HepG2 (cell line): Measurements from ENCODE around the gene SLC35A1. TPM values are rescaled to one million over a fixed set of nuclear protein-coding genes. Genes with fewer than 3 reads are reported as not detected.

Experiments used
- ATAC-seq: fragments of 200-7000 bp; cut with Tn5 transposase; 3 replicates; pipeline ENCODE4 v1.9.1; 2020; ENCODE audit warnings: mild to moderate bottlenecking, moderate library complexity
- BruUV-seq: library from RNA; stranded (reverse); fragments of 400-500 nt; replicated peaks from 2 replicates; lab custom pipeline; 2021; lab: Mats Ljungman, UMichigan
- CTCF ChIA-PET: fragments of 300-600 bp; formaldehyde crosslinking; extraction: SDS; loops from one replicate; lab custom pipeline; 2021; ENCODE audit warnings: low total read pairs, inconsistent platforms, low intra/inter-chr PET ratio; lab: Yijun Ruan, JAX
- POLR2A ChIA-PET: fragments of 350-600 bp; sonication (Branson Sonifier 250); formaldehyde crosslinking; loops from one replicate; lab custom pipeline; 2020; ENCODE audit warnings: antibody characterized with exemption, inconsistent platforms; lab: Yijun Ruan, JAX
- DNase-seq: peaks from one replicate; pipeline ENCODE4 v3.0.0-alpha.2; 2015; ENCODE audit warnings: low spot score
- FAIRE-seq: peaks from 3 replicates; lab custom pipeline; 2011; peaks lifted over from hg19 to GRCh38; lab: Jason Lieb, UNC
- H2AFZ ChIP-seq: one replicate; pipeline ENCODE4 v1.6.1; 2011; ENCODE audit warnings: low read length, inconsistent platforms
- H3K27ac ChIP-seq: fragments of 300-600 bp; 3 replicates; pipeline ENCODE4 v1.8.0; 2011; ENCODE audit warnings: mixed run types, mild to moderate bottlenecking, mixed read lengths, low read length, inconsistent platforms; ENCODE audit not compliant: insufficient read depth; ENCODE audit errors: extremely low read length
- H3K27me3 ChIP-seq, 2 experiments: fragments of 200-600 bp in 1 of 2; 2 replicates in 1 of 2; 3 replicates in 1 of 2; pipeline versions ENCODE4 v1.6.0 to v1.8.0; 2011; ENCODE audit warnings: low read length in 2 of 2, mild to moderate bottlenecking in 2 of 2, moderate library complexity in 2 of 2, inconsistent platforms in 1 of 2; ENCODE audit not compliant: insufficient read depth in 2 of 2, control insufficient read depth in 1 of 2
- H3K36me3 ChIP-seq, 2 experiments: fragments of 200-600 bp in 1 of 2; replicated peaks in 1 of 2; 2 replicates in 1 of 2; 3 replicates in 1 of 2; pipeline versions ENCODE4 v1.5.1 to v1.8.0; 2011; ENCODE audit warnings: low read length in 2 of 2, inconsistent platforms in 1 of 2; ENCODE audit not compliant: insufficient read depth in 2 of 2, control insufficient read depth in 1 of 2
- H3K4me1 ChIP-seq: 2 replicates; pipeline ENCODE4 v1.5.1; 2012; ENCODE audit warnings: low read length, inconsistent platforms; ENCODE audit not compliant: insufficient read depth
- H3K4me2 ChIP-seq: 2 replicates; pipeline ENCODE4 v1.6.0; 2011; ENCODE audit warnings: low read depth, low read length, inconsistent platforms
- H3K4me3 ChIP-seq, 3 experiments: fragments of 200-600 bp in 1 of 3; sonication (generic), shearing (Covaris generic) in 1 of 3; replicated peaks in 1 of 3; 2 replicates each; pipeline ENCODE4 v1.5.1; 2011 to 2016; ENCODE audit warnings: low read length in 3 of 3, inconsistent platforms in 2 of 3, low read depth in 2 of 3, mild to moderate bottlenecking in 2 of 3, control low read depth in 1 of 3, mixed read lengths in 1 of 3; ENCODE audit not compliant: insufficient read depth in 1 of 3
- H3K79me2 ChIP-seq: one replicate; pipeline ENCODE4 v1.6.1; 2011; ENCODE audit warnings: low read length, inconsistent platforms; ENCODE audit not compliant: insufficient read depth
- H3K9ac ChIP-seq: 2 replicates; pipeline ENCODE4 v1.6.0; 2011; ENCODE audit warnings: mild to moderate bottlenecking, low read depth, low read length, inconsistent platforms; ENCODE audit not compliant: insufficient read depth
- H3K9me3 ChIP-seq: 2 replicates; pipeline ENCODE4 v1.5.1; 2012; ENCODE audit warnings: mild to moderate bottlenecking, low read length
- H4K20me1 ChIP-seq: 2 replicates; pipeline ENCODE4 v1.6.0; 2011; ENCODE audit warnings: inconsistent platforms, mild to moderate bottlenecking, low read length, moderate library complexity; ENCODE audit not compliant: insufficient read depth
- HINFP ChIP-seq: sonication (generic); formaldehyde crosslinking; IDR thresholded peaks from 2 replicates; pipeline ENCODE4 v1.4.0; 2020; ENCODE audit warnings: low read depth, mild to moderate bottlenecking, missing genetic modification reagents
- IRF2 ChIP-seq: IDR thresholded peaks from 2 replicates; pipeline ENCODE4 v1.6.1; 2018; ENCODE audit warnings: missing genetic modification reagents, missing compliant biosample characterization
- LCORL ChIP-seq, 2 experiments: fragments of 450-650 bp in 1 of 2; sonication (generic) in 1 of 2; formaldehyde crosslinking in 1 of 2; IDR thresholded peaks; 2 replicates each; pipeline versions ENCODE4 v1.5.0 to v1.6.1; 2017 to 2020; ENCODE audit warnings: antibody characterized with exemption in 1 of 2, missing genetic modification reagents in 1 of 2
- MIXL1 ChIP-seq: IDR thresholded peaks from 2 replicates; pipeline ENCODE4 v1.6.1; 2016
- MTA3 ChIP-seq: sonication (generic); formaldehyde crosslinking; IDR thresholded peaks from 2 replicates; pipeline ENCODE4 v1.4.0; 2020; ENCODE audit warnings: missing genetic modification reagents
- PHF20 ChIP-seq: sonication (generic); formaldehyde crosslinking; IDR thresholded peaks from 2 replicates; pipeline ENCODE4 v1.5.0; 2020; ENCODE audit warnings: mild to moderate bottlenecking, missing genetic modification reagents
- PPARG ChIP-seq: conservative IDR thresholded peaks from 2 replicates; pipeline ENCODE4 v1.6.1; 2016; ENCODE audit warnings: missing biosample characterization, missing genetic modification reagents
- SMAD1 ChIP-seq: sonication (generic); formaldehyde crosslinking; IDR thresholded peaks from 2 replicates; pipeline ENCODE4 v1.4.0; 2020; ENCODE audit warnings: missing genetic modification reagents, low read depth, mild to moderate bottlenecking, borderline replicate concordance
- SMC3 ChIP-seq: IDR thresholded peaks from 2 replicates; pipeline ENCODE4 v1.6.1; 2011; ENCODE audit warnings: low read length, improper control_type of control experiment
- SP4 ChIP-seq: sonication (generic); formaldehyde crosslinking; IDR thresholded peaks from 2 replicates; pipeline ENCODE4 v1.8.1; 2023; ENCODE audit warnings: mild to moderate bottlenecking, missing genetic modification reagents
- TGIF2 ChIP-seq: IDR thresholded peaks from 2 replicates; pipeline ENCODE4 v1.6.1; 2016; ENCODE audit warnings: control low read depth, missing compliant biosample characterization
- ZNF180 ChIP-seq: sonication (generic); formaldehyde crosslinking; IDR thresholded peaks from 2 replicates; pipeline ENCODE4 v1.4.0; 2020; ENCODE audit warnings: low read depth, missing genetic modification reagents, borderline replicate concordance
- ZNF547 ChIP-seq: sonication (generic); formaldehyde crosslinking; IDR thresholded peaks from 2 replicates; pipeline ENCODE4 v1.5.1; 2020; ENCODE audit warnings: mild to moderate bottlenecking, missing genetic modification reagents
- ZNF550 ChIP-seq: sonication (generic); formaldehyde crosslinking; IDR thresholded peaks from 2 replicates; pipeline ENCODE4 v1.4.0; 2020; ENCODE audit warnings: mild to moderate bottlenecking, missing genetic modification reagents, borderline replicate concordance
- ZNF615 ChIP-seq: sonication (generic); formaldehyde crosslinking; IDR thresholded peaks from 2 replicates; pipeline ENCODE4 v1.5.0; 2020; ENCODE audit warnings: mild to moderate bottlenecking, missing genetic modification reagents, borderline replicate concordance
- WGBS: methylation state at CpG from one replicate; pipeline ENCODE4 v1.1.6; 2017; ENCODE audit warnings: low lambda C conversion rate; 5-methylcytosine and 5-hydroxymethylcytosine counted together
- in situ Hi-C: cut with HindIII; loops from 2 replicates; pipeline ENCODE4 v1.10.0; 2017; ENCODE audit warnings: low pct_unique_long_range_greater_than_20kb; ENCODE audit not compliant: extremely low pct_ligation_motif_present
- intact Hi-C: fragments of 100-400 bp; cut with micrococcal nuclease; formaldehyde crosslinking; loops from one replicate; pipeline ENCODE4 v1.10.0; 2022; ENCODE audit not compliant: unreplicated experiment
- polyA plus RNA-seq, 8 experiments: library from polyadenylated mRNA; depleted of rRNA in 3 of 8; stranded (reverse) in 7 of 8; unstranded in 1 of 8; fragments of >200 nt; fragmentation: Illumina TruSeq in 4 of 8; extraction: Trizol in 4 of 8; gene quantifications; 2 replicates each; pipeline versions ENCODE4 v1.2.1 to v1.2.3, GENCODE V29; 2011 to 2016; ENCODE audit warnings: low read depth in 4 of 8, missing spikeins in 1 of 8, mixed read lengths in 1 of 8; ENCODE audit not compliant: insufficient read depth in 1 of 8
- total RNA-seq, 5 experiments: library from RNA; depleted of rRNA; stranded (reverse); fragments of >200 nt; fragmentation: Illumina TruSeq; extraction: Trizol; gene quantifications; 2 replicates each; pipeline ENCODE4 v1.2.3, GENCODE V29; 2016; ENCODE audit warnings: low read depth in 1 of 5
- TF ChIP-seq, protein P1 (sequence below), 2 experiments: sonication (generic) in 1 of 2; formaldehyde crosslinking in 1 of 2; IDR thresholded peaks; 2 replicates each; pipeline versions ENCODE4 v1.4.0 to v1.6.1; 2016 to 2020; ENCODE audit warnings: borderline replicate concordance in 1 of 2, low read depth in 1 of 2, mild to moderate bottlenecking in 1 of 2, missing genetic modification reagents in 1 of 2
- TF ChIP-seq, protein P2 (sequence below): sonication (generic); formaldehyde crosslinking; conservative IDR thresholded peaks from 2 replicates; pipeline ENCODE4 v1.8.0; 2022; ENCODE audit warnings: mild to moderate bottlenecking, moderate library complexity, missing genetic modification reagents

Gene SLC35A1
- total and polyA plus RNA-seq, 2 of the 13 experiments (the other 11 are each of a cell fraction or from before 2014, with no cell fraction given) = 24.8 to 25.1 TPM

- TF ChIP-seq, protein P1, sequence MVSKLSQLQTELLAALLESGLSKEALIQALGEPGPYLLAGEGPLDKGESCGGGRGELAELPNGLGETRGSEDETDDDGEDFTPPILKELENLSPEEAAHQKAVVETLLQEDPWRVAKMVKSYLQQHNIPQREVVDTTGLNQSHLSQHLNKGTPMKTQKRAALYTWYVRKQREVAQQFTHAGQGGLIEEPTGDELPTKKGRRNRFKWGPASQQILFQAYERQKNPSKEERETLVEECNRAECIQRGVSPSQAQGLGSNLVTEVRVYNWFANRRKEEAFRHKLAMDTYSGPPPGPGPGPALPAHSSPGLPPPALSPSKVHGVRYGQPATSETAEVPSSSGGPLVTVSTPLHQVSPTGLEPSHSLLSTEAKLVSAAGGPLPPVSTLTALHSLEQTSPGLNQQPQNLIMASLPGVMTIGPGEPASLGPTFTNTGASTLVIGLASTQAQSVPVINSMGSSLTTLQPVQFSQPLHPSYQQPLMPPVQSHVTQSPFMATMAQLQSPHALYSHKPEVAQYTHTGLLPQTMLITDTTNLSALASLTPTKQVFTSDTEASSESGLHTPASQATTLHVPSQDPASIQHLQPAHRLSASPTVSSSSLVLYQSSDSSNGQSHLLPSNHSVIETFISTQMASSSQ (IDR thresholded peaks at IDR 0.05; ENCODE audit: low read depth) = no peak
- TF ChIP-seq, protein P1 (CRISPR knock-in tag; IDR thresholded peaks at IDR 0.05; ENCODE audit: borderline replicate concordance) = no peak
- no peak for TF ChIP-seq ZNF615 (CRISPR knock-in tag)
These were observed 49.9 kb downstream of the SLC35A1 start (continued) for GRCh38 chr6:87522686-87523085.

DNA sequence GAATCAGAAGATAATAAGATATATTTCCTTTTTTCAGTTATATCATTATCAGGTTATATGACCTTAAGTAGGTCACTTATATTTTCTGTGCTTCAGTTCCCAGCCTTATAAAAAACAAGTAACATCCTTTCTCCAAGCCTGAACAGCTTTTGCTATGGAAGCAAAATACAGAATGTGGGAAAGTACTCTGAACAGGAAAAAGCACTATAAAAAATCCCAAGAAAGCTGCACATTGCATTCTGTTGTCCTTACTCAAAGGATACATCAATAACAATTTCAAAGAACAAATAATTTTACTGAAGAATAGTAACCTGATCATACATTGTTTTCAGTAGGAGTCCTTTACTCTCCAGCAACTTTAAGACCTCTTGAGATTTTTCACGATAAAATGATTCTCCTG, 56.4 kb downstream of the SLC35A1 start:
- no peak for FAIRE-seq
- 98% methylated on average over 1 of the region's 1 CpG for WGBS
- in situ Hi-C loops (no loop called here), intact Hi-C loops (no loop called here)
- ChIA-PET POLR2A (no interaction called here), CTCF (no interaction called here)
- no peak for DNase-seq
- Histone ChIP-seq H3K79me2 (no peaks in the 10 kb centered on the region), H2AFZ (no peak overlapping the region), H3K9me3 (no peaks in the 10 kb centered on the region), H3K9ac (no peak overlapping the region), H3K4me2 (no peak overlapping the region), H3K27me3 (no peaks in the 10 kb centered on the region), H3K27ac (no peak overlapping the region), H3K36me3 (peaks cover 10 to 52% of the 10 kb centered on the region in 2 experiments), H4K20me1 (no peaks in the 10 kb centered on the region), H3K4me3 (no peak overlapping the region), H3K4me1 (peaks cover 19% of the 10 kb centered on the region)
- ATAC-seq = no peak
- no TSS peak for BruUV-seq
- TF ChIP-seq ZNF547 (CRISPR knock-in tag) (no peak), HINFP (CRISPR knock-in tag) (no peak), MIXL1 (CRISPR knock-in tag) (no peak), PHF20 (CRISPR knock-in tag) (no peak), IRF2 (CRISPR knock-in tag) (no peak), PPARG (CRISPR knock-in tag) (no peak), LCORL (IDR thresholded peaks at IDR 0.05) (no peak), LCORL (CRISPR knock-in tag; IDR thresholded peaks at IDR 0.05) (no peak), ZNF550 (CRISPR knock-in tag) (no peak), SMAD1 (CRISPR knock-in tag) (no peak), SP4 (CRISPR knock-in tag) (no peak), TGIF2 (CRISPR knock-in tag) (no peak), ZNF180 (CRISPR knock-in tag) (no peak), SMC3 (no peak), MTA3 (no peak)
- TF ChIP-seq, protein P2, sequence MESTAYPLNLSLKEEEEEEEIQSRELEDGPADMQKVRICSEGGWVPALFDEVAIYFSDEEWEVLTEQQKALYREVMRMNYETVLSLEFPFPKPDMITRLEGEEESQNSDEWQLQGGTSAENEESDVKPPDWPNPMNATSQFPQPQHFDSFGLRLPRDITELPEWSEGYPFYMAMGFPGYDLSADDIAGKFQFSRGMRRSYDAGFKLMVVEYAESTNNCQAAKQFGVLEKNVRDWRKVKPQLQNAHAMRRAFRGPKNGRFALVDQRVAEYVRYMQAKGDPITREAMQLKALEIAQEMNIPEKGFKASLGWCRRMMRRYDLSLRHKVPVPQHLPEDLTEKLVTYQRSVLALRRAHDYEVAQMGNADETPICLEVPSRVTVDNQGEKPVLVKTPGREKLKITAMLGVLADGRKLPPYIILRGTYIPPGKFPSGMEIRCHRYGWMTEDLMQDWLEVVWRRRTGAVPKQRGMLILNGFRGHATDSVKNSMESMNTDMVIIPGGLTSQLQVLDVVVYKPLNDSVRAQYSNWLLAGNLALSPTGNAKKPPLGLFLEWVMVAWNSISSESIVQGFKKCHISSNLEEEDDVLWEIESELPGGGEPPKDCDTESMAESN (CRISPR knock-in tag) = no peak
